Lower leg skin (tissue), 4 donors: ENCODE results near the gene SPTLC2. TPM values are rescaled to one million over a fixed set of nuclear protein-coding genes. Genes with fewer than 3 reads are reported as not detected.

ENCODE experiments used
- DNase-seq, 2 donors: peaks; one replicate each; pipeline ENCODE4 v3.0.0-alpha.2; 2019; ENCODE audit warnings: low spot score in 2 of 2
- H3K4me3 ChIP-seq: fragments of 200-600 bp; sonication (generic); 2 replicates; pipeline ENCODE4 v1.5.1; 2017; ENCODE audit warnings: mild to moderate bottlenecking, low read depth; ENCODE audit not compliant: poor library complexity, severe bottlenecking
- CTCF ChIP-seq, 3 donors: fragments of 450-650 bp; IDR thresholded peaks; one replicate each; pipeline ENCODE4 v1.5.1; 2016; ENCODE audit warnings: antibody characterized with exemption in 3 of 3, mild to moderate bottlenecking in 3 of 3, moderate library complexity in 2 of 3
- POLR2A ChIP-seq, 2 donors: fragments of 450-650 bp; IDR thresholded peaks; one replicate each; pipeline ENCODE4 v1.6.1; 2016 to 2017; ENCODE audit warnings: antibody characterized with exemption in 2 of 2, mild to moderate bottlenecking in 1 of 2, moderate library complexity in 1 of 2
- WGBS, 2 donors: methylation state at CpG; one replicate each; pipeline ENCODE4 v1.1.5; 2018; 5-methylcytosine and 5-hydroxymethylcytosine counted together
- intact Hi-C: fragments of 100-400 bp; cut with DNase I; formaldehyde crosslinking; loops from one replicate; pipeline ENCODE4 v1.15.0; 2023; ENCODE audit warnings: low total_unique reads
- total RNA-seq, 4 donors: library from RNA; depleted of rRNA; stranded (reverse); fragments of >200 nt; gene quantifications; one replicate each; pipeline ENCODE4 v1.1.0, GENCODE V29; 2016

The SPTLC2 gene
- total RNA-seq, 4 donors from 2014 or later, result 18.4 to 31.8 (median 22.1) TPM

GRCh38 chr14:77603031-77603430 lies 13.4 kb downstream of the SPTLC2 start:
- TF ChIP-seq CTCF (IDR thresholded peaks at IDR 0.05), result no peak
- no peak for TF ChIP-seq POLR2A (IDR thresholded peaks at IDR 0.05)
- 37 to 59% methylated on average over 1 of the region's 1 CpG for WGBS, 2 donors
- H3K4me3 ChIP-seq, result no peak overlapping the region
- intact Hi-C loops, result no loop called here
- no peak for DNase-seq

- intact Hi-C loops, result no loop called here
- DNase-seq, result no peak
- WGBS, 2 donors, result 85 to 89% methylated on average over 12 of the region's 12 CpGs
- no peak overlapping the region for H3K4me3 ChIP-seq
- TF ChIP-seq POLR2A (IDR thresholded peaks at IDR 0.05) (no peak), CTCF (IDR thresholded peaks at IDR 0.05) (no peak)
These were observed 14.4 kb downstream of the SPTLC2 start for GRCh38 chr14:77601846-77602619.

DNA sequence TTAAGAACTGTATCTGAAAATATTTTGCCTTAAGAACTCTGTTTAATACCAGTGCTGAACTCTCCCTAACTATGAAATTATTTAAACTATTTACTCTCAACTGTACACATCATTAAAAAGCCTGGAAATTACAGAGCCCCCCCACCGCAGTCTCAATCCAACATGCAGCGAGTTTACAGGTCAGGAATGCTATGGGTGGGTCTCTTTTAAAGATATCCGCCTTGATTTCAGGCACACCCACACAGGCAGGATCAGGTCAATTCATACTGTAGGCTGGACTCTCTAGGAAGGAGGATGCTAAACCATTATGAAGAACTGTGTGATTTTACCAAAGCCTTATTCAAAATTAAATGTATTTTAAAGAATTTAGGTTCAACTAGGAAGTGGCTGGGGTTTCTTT lies 16.5 kb downstream of the SPTLC2 start:
- WGBS, 2 donors, result 31 to 44% methylated on average over 3 of the region's 3 CpGs
- TF ChIP-seq POLR2A (IDR thresholded peaks at IDR 0.05) (no peak), CTCF (IDR thresholded peaks at IDR 0.05) (no peak)
- intact Hi-C loops, result no loop called here
- no peak overlapping the region for H3K4me3 ChIP-seq
- no peak for DNase-seq

- no peak for DNase-seq
- 59 to 71% methylated on average over 4 of the region's 4 CpGs for WGBS, 2 donors
- H3K4me3 ChIP-seq, result no peak overlapping the region
- no peak for TF ChIP-seq CTCF (IDR thresholded peaks at IDR 0.05)
- intact Hi-C loops, result no loop called here
These were observed 17.9 kb downstream of the SPTLC2 start for GRCh38 chr14:77598366-77599070.

GRCh38 chr14:77593501-77593961 lies 22.9 kb downstream of the SPTLC2 start:
- H3K4me3 ChIP-seq, result no peak overlapping the region
- TF ChIP-seq POLR2A (IDR thresholded peaks at IDR 0.05) (no peak), CTCF (IDR thresholded peaks at IDR 0.05) (no peak)
- 57 to 59% methylated on average over 2 of the region's 2 CpGs for WGBS, 2 donors
- intact Hi-C loops, result no loop called here
- DNase-seq, result no peak
